ENCODE results near the gene CDC42EP2.

CDC42EP2 gene

GRCh38 chr11:65310215-65310614 lies 4.5 kb upstream of the CDC42EP2 start:
- Histone ChIP-seq H3F3A (ENCODE audit: control insufficient read depth, insufficient read depth) (no peaks in the 10 kb centered on the region; the same call in 1 of the 2 replicates), H3K4me3 (ENCODE audit: low read length) (no peak overlapping the region), H3K36me3 (ENCODE audit: control insufficient read depth, low read length) (no peaks in the 10 kb centered on the region), H3K4me2 (ENCODE audit: low read length) (no peak overlapping the region), H3K27ac (ENCODE audit: low read depth, low read length) (no peak overlapping the region), H3K27me3 (ENCODE audit: control insufficient read depth, low read length) (peaks cover 20% of the 10 kb centered on the region), H3K4me1 (ENCODE audit: control insufficient read depth, low read length) (peaks cover 22% of the 10 kb centered on the region), H4K20me1 (ENCODE audit: control insufficient read depth, insufficient read depth, low read depth, low read length) (no peaks in the 10 kb centered on the region), H3K9me2 (replicated peaks; ENCODE audit: control insufficient read depth, low read length) (no peaks in the 10 kb centered on the region), H3K79me2 (ENCODE audit: control insufficient read depth, low read length) (no peaks in the 10 kb centered on the region), H3K9me3 (ENCODE audit: control insufficient read depth, insufficient read depth, low read length) (no peaks in the 10 kb centered on the region)
- TF ChIP-seq EZH2phosphoT487 (IDR thresholded peaks at IDR 0.05; ENCODE audit: borderline replicate concordance, low read length): no peak
- TF ChIP-seq, protein P1, sequence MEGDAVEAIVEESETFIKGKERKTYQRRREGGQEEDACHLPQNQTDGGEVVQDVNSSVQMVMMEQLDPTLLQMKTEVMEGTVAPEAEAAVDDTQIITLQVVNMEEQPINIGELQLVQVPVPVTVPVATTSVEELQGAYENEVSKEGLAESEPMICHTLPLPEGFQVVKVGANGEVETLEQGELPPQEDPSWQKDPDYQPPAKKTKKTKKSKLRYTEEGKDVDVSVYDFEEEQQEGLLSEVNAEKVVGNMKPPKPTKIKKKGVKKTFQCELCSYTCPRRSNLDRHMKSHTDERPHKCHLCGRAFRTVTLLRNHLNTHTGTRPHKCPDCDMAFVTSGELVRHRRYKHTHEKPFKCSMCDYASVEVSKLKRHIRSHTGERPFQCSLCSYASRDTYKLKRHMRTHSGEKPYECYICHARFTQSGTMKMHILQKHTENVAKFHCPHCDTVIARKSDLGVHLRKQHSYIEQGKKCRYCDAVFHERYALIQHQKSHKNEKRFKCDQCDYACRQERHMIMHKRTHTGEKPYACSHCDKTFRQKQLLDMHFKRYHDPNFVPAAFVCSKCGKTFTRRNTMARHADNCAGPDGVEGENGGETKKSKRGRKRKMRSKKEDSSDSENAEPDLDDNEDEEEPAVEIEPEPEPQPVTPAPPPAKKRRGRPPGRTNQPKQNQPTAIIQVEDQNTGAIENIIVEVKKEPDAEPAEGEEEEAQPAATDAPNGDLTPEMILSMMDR (IDR thresholded peaks at IDR 0.05; ENCODE audit: low read depth, low read length, poor library complexity, severe bottlenecking): no peak

DNA sequence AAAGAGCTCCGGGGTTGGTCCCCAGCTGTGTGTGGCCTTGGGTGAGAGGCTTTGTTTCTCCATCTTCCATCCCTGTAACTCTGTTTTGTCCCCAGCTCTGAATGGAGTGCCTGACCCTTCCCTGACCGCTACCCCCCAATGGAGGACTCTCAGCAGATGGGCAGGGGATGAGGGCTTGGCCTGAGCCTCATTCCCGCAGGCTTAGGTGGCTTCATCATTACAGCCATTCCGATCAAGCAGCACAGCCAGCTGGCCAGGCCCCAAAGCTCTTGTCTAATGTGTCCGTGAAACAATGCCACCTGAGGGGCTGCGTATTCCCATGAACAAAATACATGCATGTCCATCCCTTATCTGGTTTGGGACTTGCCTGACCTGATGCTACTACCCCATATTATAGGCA lies 3.9 kb upstream of the CDC42EP2 start:
- Histone ChIP-seq H3K4me2 (ENCODE audit: low read length) (no peak overlapping the region), H3K4me1 (ENCODE audit: control insufficient read depth, low read length) (peaks cover 23% of the 10 kb centered on the region), H4K20me1 (ENCODE audit: control insufficient read depth, insufficient read depth, low read depth, low read length) (no peaks in the 10 kb centered on the region), H3K4me3 (ENCODE audit: low read length) (no peak overlapping the region), H3K27me3 (ENCODE audit: control insufficient read depth, low read length) (peaks cover 20% of the 10 kb centered on the region), H3K9me3 (ENCODE audit: control insufficient read depth, insufficient read depth, low read length) (no peaks in the 10 kb centered on the region), H3K27ac (ENCODE audit: low read depth, low read length) (no peak overlapping the region), H3K9me2 (replicated peaks; ENCODE audit: control insufficient read depth, low read length) (no peaks in the 10 kb centered on the region), H3K79me2 (ENCODE audit: control insufficient read depth, low read length) (no peaks in the 10 kb centered on the region), H3K36me3 (ENCODE audit: control insufficient read depth, low read length) (no peaks in the 10 kb centered on the region), H3F3A (ENCODE audit: control insufficient read depth, insufficient read depth) (no peaks in the 10 kb centered on the region)
- TF ChIP-seq, protein P1 (IDR thresholded peaks at IDR 0.05; ENCODE audit: low read depth, low read length, poor library complexity, severe bottlenecking): no peak
- TF ChIP-seq EZH2phosphoT487 (IDR thresholded peaks at IDR 0.05; ENCODE audit: borderline replicate concordance, low read length): no peak

DNA sequence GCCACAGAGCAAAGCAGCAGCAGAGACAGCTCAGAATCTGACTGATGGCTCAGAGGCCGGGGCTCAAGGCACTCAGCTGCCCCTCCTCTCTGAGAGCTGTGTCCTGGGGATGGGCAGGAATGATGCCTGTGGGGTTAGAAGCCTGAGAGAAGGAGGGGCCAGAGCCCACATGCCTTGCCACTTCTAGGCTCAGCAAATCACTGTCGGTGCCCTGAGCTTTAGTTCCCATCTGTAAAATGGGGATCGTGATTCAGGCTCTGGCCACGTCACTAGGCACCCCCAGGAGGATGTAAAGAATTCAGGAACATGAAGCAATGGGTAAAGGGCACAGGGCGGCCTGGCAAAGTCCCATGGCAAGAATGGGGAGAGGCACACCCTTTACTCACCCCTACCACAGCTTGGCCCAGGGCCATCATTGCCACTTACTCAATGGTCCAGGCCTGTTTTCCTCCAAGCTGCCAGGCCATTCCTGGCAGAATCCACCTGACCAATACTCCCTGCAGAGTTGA lies 3.4 kb upstream of the CDC42EP2 start:
- H3K9me3 ChIP-seq (ENCODE audit: control insufficient read depth, insufficient read depth, low read length): no peaks in the 10 kb centered on the region
- no peaks in the 10 kb centered on the region for H3K9me2 ChIP-seq (replicated peaks; ENCODE audit: control insufficient read depth, low read length)
- H4K20me1 ChIP-seq (ENCODE audit: control insufficient read depth, insufficient read depth, low read depth, low read length): no peaks in the 10 kb centered on the region
- peaks cover 20% of the 10 kb centered on the region for H3K27me3 ChIP-seq (ENCODE audit: control insufficient read depth, low read length)
- H3K4me3 ChIP-seq (ENCODE audit: low read length): no peak overlapping the region
- H3K79me2 ChIP-seq (ENCODE audit: control insufficient read depth, low read length): no peaks in the 10 kb centered on the region
- no peak overlapping the region for H3K4me2 ChIP-seq (ENCODE audit: low read length)
- H3F3A ChIP-seq (ENCODE audit: control insufficient read depth, insufficient read depth): no peaks in the 10 kb centered on the region
- H3K4me1 ChIP-seq (ENCODE audit: control insufficient read depth, low read length): peaks cover 28% of the 10 kb centered on the region
- no peaks in the 10 kb centered on the region for H3K36me3 ChIP-seq (ENCODE audit: control insufficient read depth, low read length)
- no peak overlapping the region for H3K27ac ChIP-seq (ENCODE audit: low read depth, low read length)
- TF ChIP-seq, protein P1 (IDR thresholded peaks at IDR 0.05; ENCODE audit: low read depth, low read length, poor library complexity, severe bottlenecking): no peak

Data from DOHH2 (cell line).